ENCODE measurements around the gene PPP1R13L.

PPP1R13L gene

DNA sequence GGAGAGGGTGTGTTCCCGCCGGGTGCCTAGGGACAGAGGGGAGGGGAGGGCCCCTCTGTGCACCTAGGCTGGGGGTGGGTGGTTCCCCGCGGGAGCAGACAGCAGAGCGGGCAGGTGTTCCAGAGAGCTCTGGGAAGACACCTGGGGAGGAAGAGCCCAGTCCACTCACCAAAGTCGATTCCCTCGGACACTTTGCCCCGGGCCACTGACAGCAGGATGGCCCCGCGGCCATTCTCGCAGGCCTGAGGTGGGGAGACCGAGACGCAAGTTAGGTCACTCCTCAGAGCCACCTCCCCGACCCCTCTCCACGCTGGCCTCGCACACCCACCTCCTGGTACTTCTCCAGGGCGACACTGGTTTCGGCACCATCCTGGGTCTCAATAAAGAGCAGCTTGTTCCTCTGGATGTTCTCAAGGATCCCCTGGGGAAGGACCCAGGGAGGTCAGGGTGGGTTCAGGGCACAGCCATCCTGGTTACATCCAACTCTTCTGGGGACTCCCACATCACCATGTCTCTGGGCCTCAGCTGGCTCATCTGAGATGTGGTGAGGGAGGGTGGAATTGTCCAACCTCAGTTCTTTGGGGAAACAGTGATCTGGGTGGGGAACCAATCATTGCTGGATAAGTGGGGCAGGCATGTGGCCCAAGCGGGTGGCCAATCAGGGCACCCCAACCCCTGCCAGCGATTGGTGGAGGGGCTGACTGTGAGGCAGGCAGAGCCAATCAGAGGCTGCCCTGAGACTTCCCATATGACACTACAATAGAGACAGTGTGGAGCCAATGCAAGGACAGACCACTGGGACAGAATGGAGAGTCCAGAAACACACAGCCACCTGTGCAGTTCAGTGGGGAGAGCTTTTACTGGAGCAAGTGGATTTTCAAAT is 51.7 kb downstream of the PPP1R13L start:
- CTCF ChIA-PET: no interaction called here
- no peak for DNase-seq (ENCODE audit: extremely low spot score)
- POLR2A ChIA-PET: interaction anchor here (1.5 kb wide), 1 partner anchor 8 kb away, joined by 3 read pairs; no protein-coding TSS in a partner anchor
- TF ChIP-seq LEF1 (IDR thresholded peaks at IDR 0.05; ENCODE audit: borderline replicate concordance) (no peak), CTBP1 (IDR thresholded peaks at IDR 0.05; ENCODE audit: borderline replicate concordance) (no peak), BHLHE40 (IDR thresholded peaks at IDR 0.05; ENCODE audit: borderline replicate concordance) (no peak), HDGF (IDR thresholded peaks at IDR 0.05; ENCODE audit: borderline replicate concordance) (no peak), L3MBTL2 (conservative IDR thresholded peaks at IDR 0.05) (no peak), NFRKB (IDR thresholded peaks at IDR 0.05) (no peak), ZNF384 (IDR thresholded peaks at IDR 0.05) (no peak), TARDBP (IDR thresholded peaks at IDR 0.05) (no peak), ARNT (IDR thresholded peaks at IDR 0.05) (no peak), SP1 (IDR thresholded peaks at IDR 0.05) (no peak), SUZ12 (IDR thresholded peaks at IDR 0.05) (no peak), FOXM1 (IDR thresholded peaks at IDR 0.05; ENCODE audit: borderline replicate concordance) (no peak), FOXK2 (IDR thresholded peaks at IDR 0.05) (no peak), FOXA1 (IDR thresholded peaks at IDR 0.05) (no peak), ELF4 (IDR thresholded peaks at IDR 0.05) (no peak)
- TF ChIP-seq, protein P1, sequence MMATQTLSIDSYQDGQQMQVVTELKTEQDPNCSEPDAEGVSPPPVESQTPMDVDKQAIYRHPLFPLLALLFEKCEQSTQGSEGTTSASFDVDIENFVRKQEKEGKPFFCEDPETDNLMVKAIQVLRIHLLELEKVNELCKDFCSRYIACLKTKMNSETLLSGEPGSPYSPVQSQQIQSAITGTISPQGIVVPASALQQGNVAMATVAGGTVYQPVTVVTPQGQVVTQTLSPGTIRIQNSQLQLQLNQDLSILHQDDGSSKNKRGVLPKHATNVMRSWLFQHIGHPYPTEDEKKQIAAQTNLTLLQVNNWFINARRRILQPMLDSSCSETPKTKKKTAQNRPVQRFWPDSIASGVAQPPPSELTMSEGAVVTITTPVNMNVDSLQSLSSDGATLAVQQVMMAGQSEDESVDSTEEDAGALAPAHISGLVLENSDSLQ (IDR thresholded peaks at IDR 0.05): no peak

GRCh38 chr19:45352471-45352870 is 52.4 kb downstream of the PPP1R13L start:
- no peak for TF ChIP-seq FOXK2 (IDR thresholded peaks at IDR 0.05)
- TF ChIP-seq, protein P1 (IDR thresholded peaks at IDR 0.05): no peak
- POLR2A ChIA-PET: no interaction called here
- no peak for DNase-seq (ENCODE audit: extremely low spot score)
- CTCF ChIA-PET: no interaction called here

DNA sequence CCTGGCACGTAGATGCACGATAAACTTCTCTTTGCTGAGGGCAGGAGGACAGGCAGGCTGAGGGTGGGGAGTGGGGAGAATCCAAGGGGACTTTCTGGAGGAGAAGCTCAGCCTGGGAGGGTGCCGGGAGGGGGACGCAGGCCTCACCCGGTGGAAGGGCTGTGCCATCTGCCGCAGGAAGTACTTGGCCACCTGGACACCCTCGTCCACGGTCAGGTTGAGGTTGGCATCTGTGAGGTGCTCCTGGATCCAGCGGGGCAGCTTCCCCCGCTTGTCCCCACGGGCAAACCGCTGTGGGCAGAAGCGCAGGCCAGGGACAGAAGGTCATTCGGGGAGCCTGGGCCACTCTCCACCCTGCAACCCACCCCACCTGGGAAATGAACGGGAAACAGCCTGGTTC is 52.8 kb downstream of the PPP1R13L start:
- ChIA-PET CTCF (no interaction called here), POLR2A (no interaction called here)
- DNase-seq (ENCODE audit: extremely low spot score): no peak
- TF ChIP-seq FOXA1 (IDR thresholded peaks at IDR 0.05) (no peak), NFRKB (IDR thresholded peaks at IDR 0.05) (no peak), L3MBTL2 (conservative IDR thresholded peaks at IDR 0.05) (no peak), TARDBP (IDR thresholded peaks at IDR 0.05) (no peak), SP1 (IDR thresholded peaks at IDR 0.05) (no peak), BHLHE40 (IDR thresholded peaks at IDR 0.05; ENCODE audit: borderline replicate concordance) (no peak), ZNF384 (IDR thresholded peaks at IDR 0.05) (no peak), CTBP1 (IDR thresholded peaks at IDR 0.05; ENCODE audit: borderline replicate concordance) (no peak)

DNA sequence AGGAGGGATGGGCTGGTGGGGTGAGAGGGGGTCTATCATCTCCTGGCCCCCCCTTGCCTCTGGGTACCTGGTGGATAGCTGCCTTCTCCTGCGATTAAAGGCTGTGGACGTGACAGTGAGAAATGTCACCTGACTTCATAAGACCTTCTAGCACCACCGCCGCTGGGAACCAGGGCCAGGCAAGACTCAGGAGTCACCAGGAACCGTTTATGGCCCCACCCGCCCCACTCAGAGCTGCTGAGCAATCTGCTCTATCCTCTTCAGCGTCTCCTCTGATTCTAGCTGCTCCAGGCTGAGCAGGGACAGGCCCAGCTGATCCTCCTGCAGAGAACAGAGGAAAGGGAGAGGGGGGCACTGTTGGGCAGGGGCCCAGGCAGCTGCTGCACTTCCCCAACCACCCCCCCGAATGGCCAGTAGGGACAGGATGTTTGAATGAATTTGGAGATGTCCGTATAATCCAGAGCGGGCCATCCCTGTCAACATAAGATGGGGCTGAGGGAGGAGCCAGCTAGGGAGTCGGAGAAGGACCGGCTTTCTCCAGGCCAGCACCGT is 53.4 kb downstream of the PPP1R13L start:
- CTCF ChIA-PET: interaction anchor here (0.6 kb wide), 1 partner anchor 1639 kb away, joined by 3 read pairs; no protein-coding TSS in a partner anchor
- TF ChIP-seq CTBP1 (IDR thresholded peaks at IDR 0.05; ENCODE audit: borderline replicate concordance): no peak
- TF ChIP-seq SP1 (IDR thresholded peaks at IDR 0.05): no peak
- no peak for TF ChIP-seq NFRKB (IDR thresholded peaks at IDR 0.05)
- TF ChIP-seq FOXK2 (IDR thresholded peaks at IDR 0.05): no peak
- TF ChIP-seq ZNF384 (IDR thresholded peaks at IDR 0.05): no peak
- no peak for TF ChIP-seq L3MBTL2 (conservative IDR thresholded peaks at IDR 0.05)
- no peak for TF ChIP-seq FOXA1 (IDR thresholded peaks at IDR 0.05)
- no peak for TF ChIP-seq SUZ12 (IDR thresholded peaks at IDR 0.05)
- TF ChIP-seq TARDBP (IDR thresholded peaks at IDR 0.05): no peak
- no peak for DNase-seq (ENCODE audit: extremely low spot score)
- POLR2A ChIA-PET: no interaction called here

- POLR2A ChIA-PET: no interaction called here
Measured at GRCh38 chr19:45350477-45351058, 54.3 kb downstream of the PPP1R13L start.

More at GRCh38 chr19:45350477-45351058, 54.3 kb downstream of the PPP1R13L start:
- no peak for DNase-seq (ENCODE audit: extremely low spot score)
- CTCF ChIA-PET: interaction anchor here (0.6 kb wide), 1 partner anchor 1638 kb away, joined by 3 read pairs; no protein-coding TSS in a partner anchor
- no peak for TF ChIP-seq FOXM1 (IDR thresholded peaks at IDR 0.05; ENCODE audit: borderline replicate concordance)
- TF ChIP-seq LEF1 (IDR thresholded peaks at IDR 0.05; ENCODE audit: borderline replicate concordance): no peak
- no peak for TF ChIP-seq L3MBTL2 (conservative IDR thresholded peaks at IDR 0.05)
- TF ChIP-seq, protein P1 (IDR thresholded peaks at IDR 0.05): no peak
- TF ChIP-seq ZNF384 (IDR thresholded peaks at IDR 0.05): no peak
- TF ChIP-seq FOXA1 (IDR thresholded peaks at IDR 0.05): no peak
- no peak for TF ChIP-seq CTBP1 (IDR thresholded peaks at IDR 0.05; ENCODE audit: borderline replicate concordance)
- TF ChIP-seq NFRKB (IDR thresholded peaks at IDR 0.05): no peak
- TF ChIP-seq ARNT (IDR thresholded peaks at IDR 0.05): no peak
- no peak for TF ChIP-seq SP1 (IDR thresholded peaks at IDR 0.05)
- no peak for TF ChIP-seq FOXK2 (IDR thresholded peaks at IDR 0.05)
